Measurements from ENCODE around the gene ONECUT3. TPM values are rescaled to one million over a fixed set of nuclear protein-coding genes. Genes with fewer than 3 reads are reported as not detected.
A peak's percentile ranks its signal among the peaks of the same experiment; 100 is the strongest.
"Not testable (repeated sequence)": the region's sequence is repeated elsewhere in the genome, so short reads cannot be mapped to it uniquely, and the experiment has no call there.

ONECUT3 gene
- total RNA-seq, 1 experiment from 2014 or later, result 0.02 TPM

DNA sequence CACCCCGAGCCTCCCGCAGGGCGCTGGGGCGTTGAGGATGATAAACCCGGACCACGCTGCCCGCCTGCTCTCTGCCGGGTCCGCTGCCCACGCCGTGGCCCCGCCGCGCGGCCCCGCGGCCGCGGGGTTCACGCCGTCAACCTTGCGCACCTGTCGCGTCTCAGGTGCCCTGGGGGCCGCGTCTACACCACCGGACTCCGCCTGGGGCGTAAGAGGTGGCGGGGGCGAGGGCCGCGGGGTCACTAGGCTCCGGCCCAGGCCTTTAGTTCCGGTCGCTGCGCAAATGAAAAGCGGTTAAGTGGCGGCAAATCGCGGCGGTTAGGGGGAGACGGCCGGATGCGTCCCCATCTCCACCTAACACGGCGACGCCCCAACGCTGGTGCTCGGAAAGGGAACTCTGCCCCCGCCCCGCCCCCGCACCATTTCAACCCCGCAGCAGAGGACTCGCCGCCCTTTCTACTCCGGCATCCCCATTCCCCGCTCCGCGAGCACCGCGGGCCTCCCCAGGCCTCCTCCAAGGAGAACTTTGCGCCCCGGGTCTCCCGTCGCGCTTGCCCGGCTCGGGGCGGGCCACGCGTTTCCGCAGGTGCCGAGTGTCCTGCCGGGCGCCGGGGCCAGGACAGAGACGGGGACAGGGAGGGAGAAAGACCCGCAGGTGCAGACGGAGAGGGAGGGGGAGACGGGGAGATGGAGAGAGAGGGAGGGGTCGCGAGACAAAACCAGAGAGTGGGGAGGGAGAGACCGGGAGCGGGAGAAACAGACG lies 4.3 kb downstream of the ONECUT3 start:
- no peaks in the 10 kb centered on the region for H3K36me3 Mint-ChIP-seq (ENCODE audit: insufficient read depth, unreplicated experiment)
- ChIA-PET CTCF (no interaction called here), POLR2A (no interaction called here)
- H3K4me1 Mint-ChIP-seq (ENCODE audit: insufficient read depth, unreplicated experiment), result peaks cover 11% of the 10 kb centered on the region
- H3K9me3 Mint-ChIP-seq (ENCODE audit: unreplicated experiment), result no peaks in the 10 kb centered on the region
- BruUV-seq (replicated peaks), result no TSS peak
- H3K27ac Mint-ChIP-seq (ENCODE audit: low read depth, unreplicated experiment), result peak overlapping the region; percentile 42
- no peak for DNase-seq (ENCODE audit: unreplicated experiment)
- H3K4me3 Mint-ChIP-seq (ENCODE audit: unreplicated experiment), result peak overlapping the region; percentile 38
- TF ChIP-seq, protein P1, sequence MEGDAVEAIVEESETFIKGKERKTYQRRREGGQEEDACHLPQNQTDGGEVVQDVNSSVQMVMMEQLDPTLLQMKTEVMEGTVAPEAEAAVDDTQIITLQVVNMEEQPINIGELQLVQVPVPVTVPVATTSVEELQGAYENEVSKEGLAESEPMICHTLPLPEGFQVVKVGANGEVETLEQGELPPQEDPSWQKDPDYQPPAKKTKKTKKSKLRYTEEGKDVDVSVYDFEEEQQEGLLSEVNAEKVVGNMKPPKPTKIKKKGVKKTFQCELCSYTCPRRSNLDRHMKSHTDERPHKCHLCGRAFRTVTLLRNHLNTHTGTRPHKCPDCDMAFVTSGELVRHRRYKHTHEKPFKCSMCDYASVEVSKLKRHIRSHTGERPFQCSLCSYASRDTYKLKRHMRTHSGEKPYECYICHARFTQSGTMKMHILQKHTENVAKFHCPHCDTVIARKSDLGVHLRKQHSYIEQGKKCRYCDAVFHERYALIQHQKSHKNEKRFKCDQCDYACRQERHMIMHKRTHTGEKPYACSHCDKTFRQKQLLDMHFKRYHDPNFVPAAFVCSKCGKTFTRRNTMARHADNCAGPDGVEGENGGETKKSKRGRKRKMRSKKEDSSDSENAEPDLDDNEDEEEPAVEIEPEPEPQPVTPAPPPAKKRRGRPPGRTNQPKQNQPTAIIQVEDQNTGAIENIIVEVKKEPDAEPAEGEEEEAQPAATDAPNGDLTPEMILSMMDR (IDR thresholded peaks at IDR 0.05; ENCODE audit: unreplicated experiment), result no peak
- intact Hi-C loops (cut with micrococcal nuclease), result no loop called here
- peaks cover 76% of the 10 kb centered on the region for H3K27me3 Mint-ChIP-seq (ENCODE audit: insufficient read depth, unreplicated experiment)

DNA sequence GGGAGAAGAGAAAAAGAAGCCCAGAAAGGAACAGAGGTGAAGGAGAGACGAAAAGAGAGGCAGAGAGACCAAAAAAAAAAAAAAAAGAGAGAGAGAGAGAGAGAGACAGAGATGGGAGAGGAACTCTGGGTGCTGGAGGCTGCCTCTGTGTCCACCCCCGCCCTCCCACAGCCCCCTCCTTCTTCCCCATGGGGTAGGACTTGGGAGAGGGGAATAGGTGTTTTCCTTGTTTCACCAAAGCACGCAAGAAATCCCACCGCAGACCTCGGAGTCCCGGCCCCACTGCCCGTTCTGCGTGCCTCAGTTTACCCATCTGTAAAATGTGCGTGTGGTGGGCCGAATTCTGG lies 4.9 kb downstream of the ONECUT3 start:
- ChIA-PET POLR2A (no interaction called here), CTCF (no interaction called here)
- Mint-ChIP-seq H3K27me3 (ENCODE audit: insufficient read depth, unreplicated experiment) (peaks cover 82% of the 10 kb centered on the region), H3K9me3 (ENCODE audit: unreplicated experiment) (no peaks in the 10 kb centered on the region), H3K4me1 (ENCODE audit: insufficient read depth, unreplicated experiment) (peaks cover 11% of the 10 kb centered on the region), H3K4me3 (ENCODE audit: unreplicated experiment) (no peak overlapping the region), H3K36me3 (ENCODE audit: insufficient read depth, unreplicated experiment) (no peaks in the 10 kb centered on the region), H3K27ac (ENCODE audit: low read depth, unreplicated experiment) (peak overlapping the region; percentile 42)
- intact Hi-C loops (cut with micrococcal nuclease), result no loop called here
- no TSS peak for BruUV-seq (replicated peaks)
- no peak for DNase-seq (ENCODE audit: unreplicated experiment)
- TF ChIP-seq, protein P1 (IDR thresholded peaks at IDR 0.05; ENCODE audit: unreplicated experiment), result no peak

DNA sequence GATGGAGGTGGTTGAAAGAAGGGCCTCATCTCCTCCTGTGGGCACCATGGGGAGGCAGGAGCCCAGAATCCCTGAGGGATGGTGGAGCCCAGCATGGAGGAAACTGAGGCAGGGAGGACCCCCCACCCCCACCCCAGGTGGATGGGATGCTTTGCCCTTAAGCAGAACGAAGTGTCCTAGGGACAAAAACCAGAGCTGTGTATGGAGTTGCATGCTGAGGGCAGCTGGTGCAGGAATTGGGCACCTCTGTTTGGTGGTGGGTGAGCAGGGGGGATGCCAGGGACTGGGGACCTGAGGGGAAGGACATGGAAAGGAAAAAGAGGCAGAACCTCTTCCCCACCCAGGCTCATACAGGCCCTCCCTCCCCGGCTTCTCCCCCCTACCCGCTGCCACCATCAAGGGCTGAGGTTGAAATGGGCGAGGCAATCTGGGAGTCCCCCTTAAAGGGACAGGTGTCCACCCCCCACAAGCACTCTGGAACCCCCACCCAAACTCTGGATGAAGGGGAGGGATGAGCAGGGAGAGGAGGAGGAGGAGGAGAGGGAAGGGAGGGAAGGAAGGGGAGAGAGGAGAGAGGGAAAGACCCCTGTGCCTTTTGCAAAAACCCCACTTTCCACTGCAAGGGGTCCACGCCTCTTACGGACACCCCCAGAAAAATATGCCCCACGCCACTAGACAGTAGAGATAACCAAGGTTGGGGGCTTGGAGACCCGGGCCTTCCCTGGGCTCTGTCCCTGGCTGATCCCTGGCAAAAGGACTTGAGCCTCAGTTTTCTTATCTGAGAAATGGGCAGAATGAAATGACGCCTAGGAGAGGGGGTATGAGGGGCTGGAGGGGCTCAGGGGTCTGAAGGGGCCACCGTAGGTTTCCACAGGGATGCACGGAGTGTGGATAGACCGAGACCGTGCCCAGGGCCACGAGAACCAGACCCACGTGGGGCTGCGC lies 5.9 kb downstream of the ONECUT3 start:
- intact Hi-C loops (cut with micrococcal nuclease), result no loop called here
- TF ChIP-seq, protein P1 (IDR thresholded peaks at IDR 0.05; ENCODE audit: unreplicated experiment), result no peak
- Mint-ChIP-seq H3K27ac (ENCODE audit: low read depth, unreplicated experiment) (no peak overlapping the region), H3K36me3 (ENCODE audit: insufficient read depth, unreplicated experiment) (no peaks in the 10 kb centered on the region), H3K4me3 (ENCODE audit: unreplicated experiment) (no peak overlapping the region), H3K9me3 (ENCODE audit: unreplicated experiment) (no peaks in the 10 kb centered on the region), H3K27me3 (ENCODE audit: insufficient read depth, unreplicated experiment) (peaks cover 92% of the 10 kb centered on the region), H3K4me1 (ENCODE audit: insufficient read depth, unreplicated experiment) (peaks cover 11% of the 10 kb centered on the region)
- CTCF ChIA-PET, result no interaction called here
- POLR2A ChIA-PET, result no interaction called here
- BruUV-seq (replicated peaks), result no TSS peak
- no peak for DNase-seq (ENCODE audit: unreplicated experiment)

DNA sequence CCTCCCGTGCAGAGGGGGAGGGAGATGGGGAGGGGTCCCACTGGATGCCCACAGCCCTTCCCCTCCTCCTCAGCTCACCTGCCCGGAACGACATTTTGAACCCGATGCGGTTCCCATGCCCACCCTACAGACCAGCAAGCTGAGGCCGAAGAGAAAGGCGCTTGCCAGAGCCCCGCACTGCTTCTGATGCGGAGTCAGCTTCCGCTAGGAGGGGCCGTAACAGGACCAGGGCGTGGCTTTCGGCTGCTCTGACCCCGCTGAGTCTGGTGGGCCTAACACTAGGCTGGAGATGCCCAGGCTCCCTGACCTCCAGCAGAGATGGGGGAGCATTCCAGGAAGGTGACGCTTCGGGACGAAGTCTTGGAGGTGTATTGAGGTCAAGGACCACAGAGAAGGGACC lies 6.7 kb downstream of the ONECUT3 start:
- POLR2A ChIA-PET, result no interaction called here
- CTCF ChIA-PET, result interaction anchor here (1.0 kb wide), 1 partner anchor 88 kb away, joined by 3 read pairs; no protein-coding TSS in a partner anchor
- Mint-ChIP-seq H3K9me3 (ENCODE audit: unreplicated experiment) (no peaks in the 10 kb centered on the region), H3K27ac (ENCODE audit: low read depth, unreplicated experiment) (no peak overlapping the region), H3K4me1 (ENCODE audit: insufficient read depth, unreplicated experiment) (peaks cover 11% of the 10 kb centered on the region), H3K36me3 (ENCODE audit: insufficient read depth, unreplicated experiment) (no peaks in the 10 kb centered on the region), H3K4me3 (ENCODE audit: unreplicated experiment) (no peak overlapping the region), H3K27me3 (ENCODE audit: insufficient read depth, unreplicated experiment) (peaks cover 94% of the 10 kb centered on the region)
- TF ChIP-seq, protein P1 (IDR thresholded peaks at IDR 0.05; ENCODE audit: unreplicated experiment), result no peak
- intact Hi-C loops (cut with micrococcal nuclease), result no loop called here
- no TSS peak for BruUV-seq (replicated peaks)
- DNase-seq (ENCODE audit: unreplicated experiment), result no peak

DNA sequence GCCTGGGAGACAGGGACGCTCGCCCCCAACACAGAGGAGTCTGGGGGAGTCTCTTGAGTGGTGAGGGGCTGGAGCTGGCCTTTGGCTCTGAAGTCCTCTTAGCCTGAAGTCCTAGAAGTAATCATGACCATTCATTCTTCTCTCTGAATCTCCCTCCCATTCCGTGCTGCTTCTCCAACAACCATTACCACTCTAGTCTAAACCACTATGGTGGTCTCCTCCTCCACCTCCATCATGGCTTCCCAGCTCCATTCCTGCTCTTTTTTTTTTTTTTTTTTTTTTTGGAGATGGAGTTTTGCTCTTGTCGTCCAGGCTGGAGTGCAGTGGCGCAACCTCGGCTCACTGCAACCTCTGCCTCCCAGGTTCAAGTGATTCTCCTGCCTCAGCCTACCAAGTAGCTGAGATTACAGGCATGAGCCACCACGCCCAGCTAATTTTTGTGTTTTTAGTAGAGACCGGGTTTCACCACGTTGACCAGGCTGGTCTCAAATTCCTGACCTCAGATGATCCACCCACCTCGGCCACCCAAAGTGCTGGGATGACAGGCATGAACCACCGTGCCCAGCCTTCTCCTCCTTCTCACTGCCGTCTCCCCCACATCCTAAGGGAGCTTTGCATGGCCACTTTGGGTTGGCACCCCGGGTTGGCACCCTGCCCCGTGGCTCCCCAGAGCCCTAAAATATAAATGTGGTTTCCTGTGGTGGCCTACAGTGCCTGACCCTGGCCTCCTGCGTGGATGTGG lies 7.7 kb downstream of the ONECUT3 start:
- DNase-seq (ENCODE audit: unreplicated experiment); intact Hi-C loops (cut with micrococcal nuclease); H3K9me3 Mint-ChIP-seq (ENCODE audit: unreplicated experiment); H3K4me3 Mint-ChIP-seq (ENCODE audit: unreplicated experiment); BruUV-seq (replicated peaks); H3K4me1 Mint-ChIP-seq (ENCODE audit: insufficient read depth, unreplicated experiment); H3K27ac Mint-ChIP-seq (ENCODE audit: low read depth, unreplicated experiment); POLR2A ChIA-PET; H3K36me3 Mint-ChIP-seq (ENCODE audit: insufficient read depth, unreplicated experiment): not testable (repeated sequence)
- CTCF ChIA-PET, result interaction anchor here (0.5 to 1.0 kb wide), 2 partner anchors 10 to 89 kb away, joined by 3 read pairs; no protein-coding TSS in a partner anchor
- H3K27me3 Mint-ChIP-seq (ENCODE audit: insufficient read depth, unreplicated experiment), result peaks cover 90% of the 10 kb centered on the region

All from MCF 10A (cell line).